Measurements from ENCODE around the gene VPS37C.

VPS37C gene

DNA sequence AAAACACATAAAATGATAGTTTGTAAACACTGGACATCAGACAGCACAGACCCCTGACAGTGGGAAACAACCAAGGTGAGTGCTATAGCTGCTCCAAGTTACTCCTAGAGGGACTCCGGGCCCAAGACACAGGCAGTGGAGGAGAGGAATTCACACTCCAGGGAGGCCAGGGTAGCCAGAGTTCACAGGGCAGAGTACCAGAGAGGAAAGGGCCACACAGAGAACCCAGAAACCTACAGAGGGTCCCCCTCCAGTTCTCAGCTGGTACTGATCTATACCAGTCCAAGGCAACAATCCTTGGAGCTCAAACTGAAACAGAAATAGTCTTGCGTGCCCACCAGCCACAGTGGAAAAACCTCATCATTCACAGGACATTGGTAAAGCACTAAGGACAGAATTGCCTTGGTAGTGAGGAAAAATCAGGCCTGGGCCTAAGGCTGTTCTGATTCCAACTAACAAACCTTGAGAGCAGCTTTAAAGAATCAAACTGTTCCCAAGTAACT, 7.6 kb downstream of the VPS37C start:
- in situ Hi-C loops (cut with HindIII; ENCODE audit: low sequenced_read_pairs), result no loop called here
- DNase-seq (ENCODE audit: low read depth), result no peak
- no peak overlapping the region for H3K4me3 ChIP-seq (ENCODE audit: low read depth, low read length)
- TF ChIP-seq, protein P1, sequence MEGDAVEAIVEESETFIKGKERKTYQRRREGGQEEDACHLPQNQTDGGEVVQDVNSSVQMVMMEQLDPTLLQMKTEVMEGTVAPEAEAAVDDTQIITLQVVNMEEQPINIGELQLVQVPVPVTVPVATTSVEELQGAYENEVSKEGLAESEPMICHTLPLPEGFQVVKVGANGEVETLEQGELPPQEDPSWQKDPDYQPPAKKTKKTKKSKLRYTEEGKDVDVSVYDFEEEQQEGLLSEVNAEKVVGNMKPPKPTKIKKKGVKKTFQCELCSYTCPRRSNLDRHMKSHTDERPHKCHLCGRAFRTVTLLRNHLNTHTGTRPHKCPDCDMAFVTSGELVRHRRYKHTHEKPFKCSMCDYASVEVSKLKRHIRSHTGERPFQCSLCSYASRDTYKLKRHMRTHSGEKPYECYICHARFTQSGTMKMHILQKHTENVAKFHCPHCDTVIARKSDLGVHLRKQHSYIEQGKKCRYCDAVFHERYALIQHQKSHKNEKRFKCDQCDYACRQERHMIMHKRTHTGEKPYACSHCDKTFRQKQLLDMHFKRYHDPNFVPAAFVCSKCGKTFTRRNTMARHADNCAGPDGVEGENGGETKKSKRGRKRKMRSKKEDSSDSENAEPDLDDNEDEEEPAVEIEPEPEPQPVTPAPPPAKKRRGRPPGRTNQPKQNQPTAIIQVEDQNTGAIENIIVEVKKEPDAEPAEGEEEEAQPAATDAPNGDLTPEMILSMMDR (IDR thresholded peaks at IDR 0.05; ENCODE audit: low read depth, low read length, missing control alignments), result peak; percentile 14

DNA sequence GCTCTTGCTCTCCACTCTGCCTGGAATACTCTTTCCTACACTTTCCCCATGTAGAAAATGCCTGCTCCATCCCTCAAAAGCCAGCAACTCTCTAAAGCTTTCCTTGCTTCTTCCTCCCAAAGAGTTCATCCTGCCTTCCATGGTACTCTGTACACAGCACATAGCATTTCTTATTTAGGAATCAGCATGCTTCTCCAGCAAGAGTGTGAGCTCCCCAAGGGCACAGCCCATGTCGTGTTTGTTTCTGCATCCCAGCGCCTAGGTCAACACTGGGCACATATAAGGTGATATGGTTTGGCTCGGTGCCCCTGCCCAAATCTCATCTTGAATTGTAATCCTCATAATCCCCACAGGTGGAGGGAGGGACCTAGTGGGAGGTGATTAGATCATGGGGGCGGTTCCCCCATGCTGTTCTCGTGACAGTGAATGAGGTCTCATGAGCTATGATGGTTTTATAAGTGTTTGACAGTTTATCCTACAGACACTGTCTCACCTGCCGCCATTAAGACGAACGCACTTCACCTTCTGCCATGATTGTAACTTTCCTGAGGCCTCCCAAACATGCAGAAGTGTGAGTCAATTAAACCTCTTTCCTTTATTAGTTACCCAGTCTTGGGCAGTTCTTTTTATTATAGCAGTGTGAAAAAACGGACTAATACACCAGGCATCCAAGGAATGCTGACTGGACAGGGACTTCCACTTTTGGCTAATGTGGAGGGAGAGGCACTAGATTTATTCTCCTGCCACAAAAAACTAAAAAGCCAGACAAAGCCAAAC, 8.2 kb downstream of the VPS37C start:
- in situ Hi-C loops (cut with HindIII; ENCODE audit: low sequenced_read_pairs), result no loop called here
- TF ChIP-seq, protein P1 (IDR thresholded peaks at IDR 0.05; ENCODE audit: low read depth, low read length, missing control alignments), result no peak
- peak; percentile 60 for DNase-seq (ENCODE audit: low read depth)
- no peak overlapping the region for H3K4me3 ChIP-seq (ENCODE audit: low read depth, low read length)

DNA sequence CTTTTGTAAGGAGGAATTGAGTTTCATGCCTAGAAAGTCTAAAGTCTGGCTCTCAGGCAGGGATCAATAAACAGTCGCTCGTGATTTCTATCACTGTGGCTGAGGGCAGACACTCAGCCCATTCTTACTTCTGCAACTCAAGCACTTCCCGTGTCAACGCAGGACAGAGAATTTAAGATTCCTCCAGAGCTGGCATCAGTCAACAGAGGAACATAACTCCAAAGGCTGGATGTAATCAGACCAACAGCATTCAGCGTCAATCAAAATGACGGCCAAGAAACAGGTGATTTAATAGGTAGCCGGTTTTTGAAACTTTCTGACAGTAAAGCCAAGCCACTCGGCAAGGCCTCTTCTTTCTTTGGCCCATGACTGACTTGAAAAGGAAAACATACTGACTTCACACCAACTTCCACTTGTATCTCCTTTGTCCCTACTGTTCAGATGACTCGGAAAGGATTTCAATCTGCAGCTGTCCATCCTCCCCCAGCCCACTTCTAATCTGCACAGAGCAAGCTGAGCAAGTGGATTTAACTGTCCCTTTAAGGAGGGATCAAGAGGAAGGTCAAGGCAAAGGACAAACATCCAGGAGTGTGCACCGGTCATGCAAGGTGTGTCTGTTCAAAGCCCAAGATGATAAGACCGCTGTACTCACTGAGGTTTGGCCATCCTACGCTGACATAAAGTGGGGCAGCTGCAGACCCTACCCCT, 9.5 kb downstream of the VPS37C start:
- in situ Hi-C loops (cut with HindIII; ENCODE audit: low sequenced_read_pairs), result no loop called here
- TF ChIP-seq, protein P1 (IDR thresholded peaks at IDR 0.05; ENCODE audit: low read depth, low read length, missing control alignments), result no peak
- no peak for DNase-seq (ENCODE audit: low read depth)
- H3K4me3 ChIP-seq (ENCODE audit: low read depth, low read length), result no peak overlapping the region

DNA sequence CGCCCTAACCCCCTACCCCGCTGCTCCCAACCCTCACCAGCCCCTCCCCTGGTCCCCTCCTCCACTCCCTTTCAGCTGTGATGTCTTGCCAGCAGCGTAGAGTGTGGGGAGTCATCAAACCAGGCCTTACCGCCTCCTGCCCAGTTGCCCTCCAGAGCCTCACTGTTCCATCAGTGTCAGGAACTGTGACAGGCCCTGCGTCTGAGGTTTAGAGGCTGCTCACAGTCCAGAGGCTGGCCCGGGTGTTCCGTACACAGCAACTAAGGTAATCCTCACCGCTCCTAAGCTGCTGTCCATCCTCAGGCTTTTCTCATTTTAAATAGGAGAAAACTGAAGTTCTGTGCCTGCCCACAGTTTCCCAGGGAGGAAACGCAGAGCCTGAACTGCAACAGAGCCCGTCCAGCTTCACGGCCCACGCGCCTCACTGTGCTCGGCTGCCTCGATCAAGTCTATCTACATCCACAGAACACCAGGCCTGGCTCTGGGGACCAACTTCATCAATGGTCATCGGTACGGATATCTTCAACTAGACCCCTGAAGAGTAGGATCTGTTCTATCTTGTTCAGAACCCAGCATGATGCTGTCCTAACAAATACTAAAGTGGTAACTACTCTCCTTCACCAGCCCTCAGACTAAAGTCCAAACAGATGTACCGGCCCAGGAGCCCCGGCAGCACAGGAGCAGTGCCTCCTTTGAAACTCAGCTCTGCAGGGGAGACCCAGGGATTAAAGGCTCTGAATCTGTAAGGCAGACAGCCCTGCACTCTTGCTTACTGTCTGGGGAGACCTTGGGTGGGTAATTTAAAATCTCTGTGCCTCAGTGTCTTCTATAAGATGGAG, 10.3 kb downstream of the VPS37C start:
- TF ChIP-seq, protein P1 (IDR thresholded peaks at IDR 0.05; ENCODE audit: low read depth, low read length, missing control alignments), result no peak
- in situ Hi-C loops (cut with HindIII; ENCODE audit: low sequenced_read_pairs), result no loop called here
- no peak overlapping the region for H3K4me3 ChIP-seq (ENCODE audit: low read depth, low read length)
- DNase-seq (ENCODE audit: low read depth), result no peak

DNA sequence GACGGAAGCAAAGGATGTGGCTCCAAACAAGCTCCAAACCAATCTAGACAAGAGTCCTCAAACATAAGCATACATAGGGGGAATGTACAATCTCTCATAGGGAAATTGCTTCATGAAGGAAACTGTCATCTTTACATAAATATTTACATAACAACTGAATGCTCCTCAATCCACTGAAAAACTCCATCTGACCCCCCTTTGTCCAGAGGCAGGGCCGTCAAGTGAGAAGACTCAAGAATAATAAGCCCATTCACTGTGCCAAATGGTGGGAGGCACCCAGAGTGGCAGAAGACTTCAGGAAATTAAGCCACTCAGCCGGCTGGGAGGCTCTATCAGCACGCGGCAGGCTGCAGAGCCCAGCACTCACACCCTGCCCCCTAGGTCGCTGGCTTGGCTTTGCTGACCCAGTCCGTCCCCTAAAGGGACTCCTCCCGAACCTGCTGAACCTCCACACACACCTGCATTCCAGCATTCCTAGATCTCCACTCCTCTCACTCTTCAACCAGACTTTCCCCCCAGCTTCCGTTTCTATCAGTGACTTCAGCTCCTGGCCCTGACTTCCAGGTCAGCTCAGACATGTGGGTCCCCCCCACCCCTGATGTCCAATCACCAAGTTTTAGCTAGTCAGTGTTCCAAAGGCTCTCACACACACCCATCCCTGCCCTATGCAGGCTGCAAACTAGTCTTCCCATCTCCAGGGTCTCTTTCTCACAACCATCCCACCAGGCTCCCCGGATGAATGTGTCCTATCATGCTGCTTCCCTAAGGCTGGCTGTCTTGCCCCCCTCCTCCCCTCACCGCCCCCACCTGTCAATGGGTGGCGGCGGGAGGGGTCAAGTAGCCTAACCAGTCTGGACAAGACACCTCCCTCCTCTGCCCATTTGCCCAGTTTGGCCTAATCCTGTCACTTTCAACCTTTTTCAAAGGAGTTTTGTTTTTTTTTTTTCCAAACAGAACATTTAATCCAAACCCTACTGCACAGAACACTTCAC, 11.3 kb downstream of the VPS37C start:
- TF ChIP-seq, protein P1 (IDR thresholded peaks at IDR 0.05; ENCODE audit: low read depth, low read length, missing control alignments), result no peak
- in situ Hi-C loops (cut with HindIII; ENCODE audit: low sequenced_read_pairs), result no loop called here
- DNase-seq (ENCODE audit: low read depth), result no peak
- no peak overlapping the region for H3K4me3 ChIP-seq (ENCODE audit: low read depth, low read length)
